Peyer's patch (tissue), 4 donors: ENCODE data around the gene ADAM15.

Experiments
- CTCF ChIP-seq, 6 experiments: fragments of 450-650 bp in 4 of 6; fragments of 200-600 bp in 2 of 6; sonication (generic) in 1 of 6; IDR thresholded peaks; one replicate each; pipeline ENCODE4 v1.5.1; 2017 to 2019; ENCODE audit warnings: antibody characterized with exemption in 6 of 6, mild to moderate bottlenecking in 3 of 6, moderate library complexity in 1 of 6
- POLR2A ChIP-seq, 2 donors: fragments of 450-650 bp; IDR thresholded peaks; one replicate each; pipeline ENCODE4 v1.5.1; 2017; ENCODE audit warnings: antibody characterized with exemption in 2 of 2, mild to moderate bottlenecking in 2 of 2, moderate library complexity in 2 of 2

DNA sequence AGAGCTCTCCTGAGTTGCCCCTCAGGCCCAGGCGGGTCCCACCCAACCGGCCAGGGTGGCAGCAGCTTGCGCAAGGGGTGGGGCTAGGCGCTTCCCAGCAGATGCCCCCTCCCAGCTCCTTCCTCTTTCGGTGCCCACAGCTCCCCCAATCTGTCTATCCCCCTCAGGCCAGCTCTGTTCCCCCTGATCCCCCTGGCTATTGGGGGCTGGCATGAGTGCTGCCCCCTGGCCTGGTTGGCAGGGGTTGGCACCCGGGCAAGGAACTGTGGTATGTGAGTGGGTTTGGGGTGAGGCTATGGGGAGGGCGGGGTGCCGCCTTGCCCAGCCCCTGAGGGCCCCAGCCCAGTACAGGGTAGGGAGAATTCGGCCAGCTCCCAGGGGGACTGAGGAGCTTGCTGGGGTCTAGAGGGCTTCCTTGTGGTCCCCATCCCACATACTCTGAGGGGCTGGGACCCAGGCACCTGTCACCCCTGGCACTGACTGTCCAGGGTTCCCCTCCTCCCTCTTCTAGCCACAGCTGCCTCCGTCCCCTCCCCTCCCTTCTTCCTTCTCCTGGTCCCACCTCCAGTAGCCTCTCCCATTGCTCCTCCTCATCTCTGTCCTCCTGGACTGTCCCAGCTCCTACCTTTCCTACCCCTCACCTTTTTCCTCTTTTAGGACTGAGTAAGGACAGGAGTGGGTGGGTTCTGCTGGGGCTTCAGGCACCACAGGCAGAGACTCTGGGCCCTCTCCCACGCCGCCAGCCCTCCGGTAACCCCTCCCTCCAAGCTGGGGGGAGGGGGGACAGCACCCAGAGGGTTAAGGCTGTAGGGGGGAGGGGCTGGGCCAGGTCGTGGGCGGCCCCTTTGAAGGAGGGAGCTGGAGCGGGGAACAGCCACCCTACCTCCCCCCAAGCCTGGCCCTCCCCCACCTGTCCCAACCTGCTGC lies 42.8 kb upstream of the ADAM15 start:
- TF ChIP-seq CTCF (IDR thresholded peaks at IDR 0.05): no peak
- TF ChIP-seq POLR2A (IDR thresholded peaks at IDR 0.05): peak; percentile 50 to 69
